Testis (tissue), 3 donors: ENCODE measurements around the gene CATSPER1. TPM values are rescaled to one million over a fixed set of nuclear protein-coding genes. Genes with fewer than 3 reads are reported as not detected.

ENCODE experiments used
- DNase-seq: peaks from one replicate; pipeline ENCODE4 v3.0.0-alpha.2; 2019
- H3K27ac ChIP-seq, 2 donors: fragments of 200-600 bp; sonication (generic); one replicate each; pipeline ENCODE4 v1.5.1; 2019
- H3K27me3 ChIP-seq: fragments of 200-600 bp; sonication (generic); one replicate; pipeline ENCODE4 v1.5.1; 2019
- H3K36me3 ChIP-seq: fragments of 200-600 bp; sonication (generic); one replicate; pipeline ENCODE4 v1.5.1; 2017; ENCODE audit warnings: low read depth; ENCODE audit errors: missing control alignments
- H3K4me1 ChIP-seq: fragments of 200-600 bp; sonication (generic); one replicate; pipeline ENCODE4 v1.5.1; 2019
- H3K4me3 ChIP-seq, 2 donors: fragments of 200-600 bp; sonication (generic); one replicate each; pipeline ENCODE4 v1.5.1; 2017 to 2019
- H3K9me3 ChIP-seq: fragments of 200-600 bp; sonication (generic); one replicate; pipeline ENCODE4 v1.5.1; 2017
- POLR2A ChIP-seq: fragments of 450-650 bp; IDR thresholded peaks from one replicate; pipeline ENCODE4 v1.6.1; 2017; ENCODE audit warnings: antibody characterized with exemption, mild to moderate bottlenecking, moderate library complexity
- WGBS, 2 donors: methylation state at CpG; one replicate each; pipeline ENCODE4 v1.1.5; 2018; 5-methylcytosine and 5-hydroxymethylcytosine counted together
- intact Hi-C: fragments of 100-400 bp; cut with DNase I; formaldehyde crosslinking; loops from one replicate; pipeline ENCODE4 v1.15.1; 2023; ENCODE audit warnings: low total_unique reads
- polyA plus RNA-seq: library from polyadenylated mRNA; stranded (reverse); fragments of 350-450 nt; fragmentation: Illumina TruSeq; extraction: RNeasy Lipid Tissue Mini Kit (QIAGEN cat#74804); gene quantifications from one replicate; pipeline ENCODE4 v1.2.3, GENCODE V29; 2014; ENCODE audit warnings: low read depth, low replicate concordance; ENCODE audit not compliant: insufficient read depth
- total RNA-seq, 2 donors: library from RNA; depleted of rRNA; stranded (reverse); fragments of >200 nt; gene quantifications; one replicate each; pipeline ENCODE4 v1.2.3, GENCODE V29; 2016
- TF ChIP-seq, protein P1 (sequence below), 3 experiments: fragments of 450-650 bp in 2 of 3; fragments of 200-600 bp in 1 of 3; sonication (generic) in 1 of 3; IDR thresholded peaks; one replicate each; pipeline ENCODE4 v1.5.1; 2016 to 2019; ENCODE audit warnings: antibody characterized with exemption in 3 of 3, mild to moderate bottlenecking in 2 of 3, moderate library complexity in 1 of 3

The CATSPER1 gene
- total and polyA plus RNA-seq, 3 donors from 2014 or later, result 8.9 to 33.7 (median 12.5) TPM

DNA sequence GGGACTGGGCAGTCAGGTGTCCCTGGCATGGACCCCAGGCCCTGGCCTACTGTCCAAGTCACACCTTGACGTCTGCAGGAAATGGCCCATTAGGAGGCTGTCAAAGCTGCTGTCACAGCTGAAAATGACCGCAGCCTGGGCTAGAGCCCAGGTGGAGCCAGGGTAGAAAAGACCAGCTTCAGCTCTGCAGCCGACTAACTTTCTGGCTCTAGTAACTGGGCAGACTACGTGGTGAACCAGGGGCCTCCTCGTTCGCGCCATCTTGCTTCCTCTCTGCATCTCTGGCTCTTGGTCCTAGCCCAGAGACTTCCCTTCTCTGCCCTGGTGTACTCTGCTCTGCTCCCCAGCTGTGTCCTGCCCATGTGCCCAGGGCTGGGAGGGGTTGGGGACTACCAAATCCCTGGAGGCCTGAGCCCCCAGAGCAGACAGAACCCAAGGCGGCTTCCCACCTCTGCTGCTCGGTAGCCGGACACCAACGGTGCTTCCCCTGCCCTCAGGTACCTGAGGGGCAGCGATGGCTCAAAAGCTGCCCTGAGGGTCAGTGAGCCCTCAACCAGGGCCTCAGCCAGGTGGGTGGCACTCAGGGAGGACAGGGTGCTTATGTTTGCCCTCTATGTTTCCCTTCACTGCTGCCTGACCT, 45.1 kb downstream of the CATSPER1 start:
- DNase-seq, result no peak
- Histone ChIP-seq H3K27ac (no peak overlapping the region), H3K27me3 (no peaks in the 10 kb centered on the region), H3K4me3 (no peak overlapping the region), H3K4me1 (no peaks in the 10 kb centered on the region), H3K9me3 (no peaks in the 10 kb centered on the region), H3K36me3 (no peaks in the 10 kb centered on the region)
- TF ChIP-seq, protein P1, sequence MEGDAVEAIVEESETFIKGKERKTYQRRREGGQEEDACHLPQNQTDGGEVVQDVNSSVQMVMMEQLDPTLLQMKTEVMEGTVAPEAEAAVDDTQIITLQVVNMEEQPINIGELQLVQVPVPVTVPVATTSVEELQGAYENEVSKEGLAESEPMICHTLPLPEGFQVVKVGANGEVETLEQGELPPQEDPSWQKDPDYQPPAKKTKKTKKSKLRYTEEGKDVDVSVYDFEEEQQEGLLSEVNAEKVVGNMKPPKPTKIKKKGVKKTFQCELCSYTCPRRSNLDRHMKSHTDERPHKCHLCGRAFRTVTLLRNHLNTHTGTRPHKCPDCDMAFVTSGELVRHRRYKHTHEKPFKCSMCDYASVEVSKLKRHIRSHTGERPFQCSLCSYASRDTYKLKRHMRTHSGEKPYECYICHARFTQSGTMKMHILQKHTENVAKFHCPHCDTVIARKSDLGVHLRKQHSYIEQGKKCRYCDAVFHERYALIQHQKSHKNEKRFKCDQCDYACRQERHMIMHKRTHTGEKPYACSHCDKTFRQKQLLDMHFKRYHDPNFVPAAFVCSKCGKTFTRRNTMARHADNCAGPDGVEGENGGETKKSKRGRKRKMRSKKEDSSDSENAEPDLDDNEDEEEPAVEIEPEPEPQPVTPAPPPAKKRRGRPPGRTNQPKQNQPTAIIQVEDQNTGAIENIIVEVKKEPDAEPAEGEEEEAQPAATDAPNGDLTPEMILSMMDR (IDR thresholded peaks at IDR 0.05), result no peak
- TF ChIP-seq POLR2A, result no peak
- WGBS, 2 donors, result 80 to 81% methylated on average over 12 of the region's 12 CpGs
- intact Hi-C loops, result loop anchor here (10.0 kb wide), 1 partner anchor 96 kb away; the partner anchor contains the start of gene FIBP

DNA sequence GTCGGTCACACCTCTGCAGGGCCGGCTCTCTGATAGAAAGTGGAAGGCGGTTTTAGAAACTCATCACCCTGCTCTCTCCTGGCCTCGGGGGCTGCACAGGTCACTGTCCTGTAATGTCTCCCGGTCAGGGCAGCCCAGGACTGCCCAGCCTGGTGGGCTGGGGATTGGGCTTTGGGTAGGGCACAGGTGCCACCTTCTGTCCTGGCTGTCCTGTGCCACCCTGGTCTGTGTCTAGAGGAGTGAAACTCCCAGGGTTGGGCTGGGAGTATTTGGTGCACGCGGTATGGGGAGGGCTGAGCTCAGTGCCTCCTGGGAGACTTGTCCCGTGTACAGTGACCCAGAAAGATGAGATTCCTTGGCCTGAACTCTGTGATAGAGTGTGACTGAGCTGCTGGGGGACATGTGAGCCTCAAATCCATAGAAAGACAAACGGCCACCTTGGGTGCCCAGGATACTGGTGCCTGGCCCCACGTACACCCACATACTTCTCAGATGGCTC, 47.0 kb downstream of the CATSPER1 start:
- Histone ChIP-seq H3K36me3 (no peaks in the 10 kb centered on the region), H3K4me3 (no peak overlapping the region), H3K27me3 (no peaks in the 10 kb centered on the region), H3K27ac (no peak overlapping the region), H3K4me1 (no peaks in the 10 kb centered on the region), H3K9me3 (no peaks in the 10 kb centered on the region)
- TF ChIP-seq POLR2A, result no peak
- TF ChIP-seq, protein P1 (IDR thresholded peaks at IDR 0.05), result no peak
- 84 to 86% methylated on average over 7 to 10 of the region's 10 CpGs for WGBS, 2 donors
- DNase-seq, result no peak
- intact Hi-C loops, result no loop called here

DNA sequence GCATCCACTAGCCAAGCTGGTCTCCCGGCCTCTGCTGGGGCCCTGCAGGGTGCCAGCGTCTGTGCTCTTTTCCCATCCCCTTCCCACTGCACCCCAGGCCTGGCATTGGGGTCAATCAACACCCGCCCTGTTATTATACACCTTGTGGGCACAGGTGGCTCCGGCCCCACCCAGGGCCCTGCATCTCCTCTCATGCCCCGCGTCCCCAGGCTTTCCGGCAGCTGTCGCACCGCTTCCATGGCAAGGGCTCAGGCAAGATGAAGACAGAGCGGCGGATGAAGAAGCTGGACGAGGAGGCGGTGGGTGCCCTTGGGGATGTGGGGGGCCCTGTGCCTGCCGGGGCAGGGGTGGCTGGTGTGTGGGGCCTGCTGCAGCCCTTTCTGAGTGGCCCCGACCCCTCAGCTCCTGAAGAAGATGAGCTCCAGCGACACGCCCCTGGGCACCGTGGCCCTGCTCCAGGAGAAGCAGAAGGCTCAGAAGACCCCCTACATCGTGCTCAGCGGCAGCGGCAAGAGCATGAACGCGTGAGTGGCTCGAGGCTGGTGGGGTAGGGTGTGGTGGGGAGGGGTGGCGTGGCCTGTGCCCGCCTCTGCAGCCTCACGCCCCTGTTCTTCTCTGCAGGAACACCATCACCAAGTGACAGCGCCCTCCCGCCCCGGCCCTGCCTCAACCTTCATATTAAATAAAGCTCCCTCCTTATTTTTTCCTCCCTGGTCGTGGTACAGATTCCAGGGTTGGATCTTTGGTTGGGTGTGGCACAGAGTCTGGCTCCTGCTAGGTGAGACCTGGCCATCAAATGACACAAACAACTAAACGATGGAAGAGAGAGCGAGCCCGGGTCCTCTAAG, 47.7 kb downstream of the CATSPER1 start:
- WGBS, 2 donors, result 91 to 93% methylated on average over 18 to 34 of the region's 34 CpGs
- intact Hi-C loops, result no loop called here
- no peak overlapping the region for H3K27ac ChIP-seq
- H3K4me3 ChIP-seq, result no peak overlapping the region
- no peaks in the 10 kb centered on the region for H3K9me3 ChIP-seq
- H3K4me1 ChIP-seq, result no peaks in the 10 kb centered on the region
- no peak for DNase-seq
- no peaks in the 10 kb centered on the region for H3K36me3 ChIP-seq
- TF ChIP-seq, protein P1 (IDR thresholded peaks at IDR 0.05), result no peak
- no peak for TF ChIP-seq POLR2A
- H3K27me3 ChIP-seq, result no peaks in the 10 kb centered on the region

DNA sequence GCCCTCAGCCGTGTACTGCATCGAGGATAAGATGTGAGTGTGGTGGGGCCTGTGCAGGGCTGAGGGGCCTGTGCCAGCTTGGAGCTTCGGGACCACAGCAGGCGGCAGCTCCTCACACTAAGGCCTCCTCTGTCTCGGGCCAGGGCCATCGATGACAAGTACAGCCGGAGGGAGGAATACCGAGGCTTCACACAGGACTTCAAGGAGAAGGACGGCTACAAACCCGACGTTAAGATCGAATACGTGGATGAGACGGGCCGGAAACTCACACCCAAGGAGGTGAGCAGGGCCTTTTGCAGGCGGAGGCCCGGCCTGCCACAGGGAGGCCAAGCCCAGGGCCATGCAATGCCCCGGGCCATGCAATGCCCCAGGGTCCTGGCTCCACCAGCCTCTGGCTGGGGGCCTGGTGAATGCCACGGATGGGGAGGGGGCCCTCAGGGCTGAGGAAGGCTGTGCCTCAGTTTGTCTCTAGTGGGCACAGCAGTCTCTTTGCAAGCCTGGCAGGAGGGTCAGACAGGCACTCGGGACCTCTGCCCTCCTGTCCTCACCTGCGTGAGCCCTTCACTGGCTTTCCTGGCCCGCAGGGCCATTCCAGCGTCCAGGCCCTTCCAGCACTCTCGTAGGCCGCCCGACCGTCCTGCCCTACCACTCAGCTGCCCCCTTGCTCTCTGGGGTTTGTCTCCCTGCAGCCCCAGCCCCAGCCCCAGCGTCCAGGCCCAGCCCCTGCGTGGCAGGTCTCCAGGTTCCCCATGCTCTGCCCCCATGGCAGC, 48.5 kb downstream of the CATSPER1 start:
- Histone ChIP-seq H3K27ac (no peak overlapping the region), H3K27me3 (no peaks in the 10 kb centered on the region), H3K4me3 (no peak overlapping the region), H3K36me3 (no peaks in the 10 kb centered on the region), H3K4me1 (no peaks in the 10 kb centered on the region), H3K9me3 (no peaks in the 10 kb centered on the region)
- no peak for TF ChIP-seq POLR2A
- TF ChIP-seq, protein P1 (IDR thresholded peaks at IDR 0.05), result no peak
- DNase-seq, result no peak
- 91% methylated on average over 16 to 28 of the region's 29 CpGs for WGBS, 2 donors
- intact Hi-C loops, result no loop called here
